B cell (primary cell): ENCODE data around the gene ANKRD31. TPM values are rescaled to one million over a fixed set of nuclear protein-coding genes. Genes with fewer than 3 reads are reported as not detected.
"Not testable (repeated sequence)": the region's sequence is repeated elsewhere in the genome, so short reads cannot be mapped to it uniquely, and the experiment has no call there.

Source experiments
- ATAC-seq: fragments of 200-7000 bp; cut with Tn5 transposase; one replicate; pipeline ENCODE4 v1.10.0; 2021; ENCODE audit warnings: low read depth, mild to moderate bottlenecking, moderate number of reproducible peaks, moderate library complexity
- CTCF ChIA-PET: fragments of 350-600 bp; sonication (Branson Sonifier 250); formaldehyde crosslinking; loops from one replicate; lab custom pipeline; 2021; ENCODE audit warnings: antibody characterized with exemption, inconsistent platforms; lab: Charles Lee
- POLR2A ChIA-PET: fragments of 350-600 bp; sonication (Branson Sonifier 250); formaldehyde crosslinking; loops from one replicate; lab custom pipeline; 2021; ENCODE audit warnings: antibody characterized with exemption; lab: Charles Lee
- DNase-seq: peaks from one replicate; pipeline ENCODE4 v3.0.0; 2013
- H2AFZ ChIP-seq: 2 replicates; pipeline ENCODE4 v1.6.1; 2012; ENCODE audit warnings: mild to moderate bottlenecking, low read depth, low read length; ENCODE audit not compliant: insufficient read depth, poor library complexity, severe bottlenecking
- H3K27ac ChIP-seq, 2 donors: 1 replicate in 1 of 2; 2 replicates in 1 of 2; pipeline ENCODE4 v1.5.1; 2012 to 2013; ENCODE audit warnings: low read length in 2 of 2, mild to moderate bottlenecking in 2 of 2, moderate library complexity in 1 of 2
- H3K27me3 ChIP-seq, 4 experiments: fragments of 200-600 bp in 1 of 4; sonication (generic) in 1 of 4; replicated peaks in 1 of 4; 1 replicate in 2 of 4; 2 replicates in 2 of 4; pipeline versions ENCODE4 v1.6.1 to v1.7.0; 2013 to 2016; ENCODE audit warnings: low read length in 3 of 4, mild to moderate bottlenecking in 2 of 4, mixed read lengths in 1 of 4, moderate library complexity in 1 of 4; ENCODE audit not compliant: insufficient read depth in 4 of 4, control insufficient read depth in 3 of 4; ENCODE audit errors: control extremely low read depth in 1 of 4
- H3K36me3 ChIP-seq, 2 experiments: replicated peaks in 1 of 2; 1 replicate in 1 of 2; 2 replicates in 1 of 2; pipeline versions ENCODE4 v1.6.1 to v1.7.1; 2013; ENCODE audit warnings: low read length in 1 of 2; ENCODE audit not compliant: insufficient read depth in 2 of 2, control insufficient read depth in 1 of 2; ENCODE audit errors: control extremely low read depth in 1 of 2, extremely low read depth in 1 of 2
- H3K4me1 ChIP-seq, 2 donors: fragments of 200-600 bp in 1 of 2; sonication (generic) in 1 of 2; 1 replicate in 1 of 2; 2 replicates in 1 of 2; pipeline versions ENCODE4 v1.5.1 to v1.6.1; 2013 to 2017; ENCODE audit warnings: low read length in 2 of 2; ENCODE audit not compliant: control insufficient read depth in 2 of 2, insufficient read depth in 2 of 2
- H3K4me2 ChIP-seq: replicated peaks from 2 replicates; pipeline ENCODE3; 2012; ENCODE audit warnings: mild to moderate bottlenecking, low read depth, low read length; ENCODE audit not compliant: poor library complexity, severe bottlenecking
- H3K4me3 ChIP-seq, 5 experiments: fragments of 200-600 bp in 1 of 5; sonication (generic) in 1 of 5; 1 replicate in 3 of 5; 2 replicates in 2 of 5; pipeline versions ENCODE4 v1.5.1 to v1.7.0; 2011 to 2016; ENCODE audit warnings: low read length in 4 of 5, mild to moderate bottlenecking in 4 of 5, low read depth in 2 of 5, control low read depth in 1 of 5, moderate library complexity in 1 of 5; ENCODE audit not compliant: insufficient read depth in 1 of 5; ENCODE audit errors: control extremely low read depth in 1 of 5, extremely low read depth in 1 of 5
- H3K79me2 ChIP-seq: fragments of 200-600 bp; sonication (generic); one replicate; pipeline ENCODE4 v1.6.0; 2016; ENCODE audit warnings: low read length; ENCODE audit not compliant: control insufficient read depth, insufficient read depth
- H3K9ac ChIP-seq: fragments of 200-600 bp; sonication (generic); 2 replicates; pipeline ENCODE4 v1.6.1; 2017; ENCODE audit warnings: mild to moderate bottlenecking, low read length, moderate library complexity
- H3K9me3 ChIP-seq, 3 donors: one replicate each; pipeline versions ENCODE4 v1.6.1 to v1.7.1; 2013; ENCODE audit warnings: low read length in 2 of 3; ENCODE audit not compliant: control insufficient read depth in 2 of 3, insufficient read depth in 1 of 3; ENCODE audit errors: control extremely low read depth in 1 of 3
- H4K20me1 ChIP-seq: 2 replicates; pipeline ENCODE4 v1.6.0; 2012; ENCODE audit warnings: mild to moderate bottlenecking, low read length; ENCODE audit not compliant: insufficient read depth, control insufficient read depth, poor library complexity, severe bottlenecking
- H3K27ac Mint-ChIP-seq: one replicate; pipeline ENCODE4 v1.8.0; 2021; ENCODE audit warnings: mixed read lengths
- H3K27me3 Mint-ChIP-seq: one replicate; pipeline ENCODE4 v1.8.0; 2021; ENCODE audit warnings: mixed read lengths
- H3K4me1 Mint-ChIP-seq: one replicate; pipeline ENCODE4 v1.8.0; 2021; ENCODE audit warnings: mixed read lengths
- H3K4me3 Mint-ChIP-seq: one replicate; pipeline ENCODE4 v1.8.0; 2021; ENCODE audit warnings: mixed read lengths
- H3K9me3 Mint-ChIP-seq: one replicate; pipeline ENCODE4 v1.8.0; 2022; ENCODE audit warnings: mixed read lengths; ENCODE audit not compliant: insufficient read depth
- EZH2 ChIP-seq: IDR thresholded peaks from 2 replicates; pipeline ENCODE4 v1.6.1; 2012; ENCODE audit warnings: borderline replicate concordance, low read depth, mild to moderate bottlenecking, moderate library complexity, low read length; ENCODE audit not compliant: insufficient read depth, poor library complexity, severe bottlenecking
- WGBS: methylation state at CpG from one replicate; pipeline ENCODE4 v1.1.5; 2013; ENCODE audit warnings: missing lambda C conversion rate; ENCODE audit not compliant: insufficient coverage; 5-methylcytosine and 5-hydroxymethylcytosine counted together
- intact Hi-C: fragments of 100-400 bp; cut with micrococcal nuclease; formaldehyde crosslinking; loops from one replicate; pipeline ENCODE4 v1.10.0; 2022
- polyA plus RNA-seq: library from polyadenylated mRNA; depleted of rRNA; stranded (reverse); fragments of >200 nt; gene quantifications from 2 replicates; pipeline ENCODE4 v1.2.3, GENCODE V29; 2012
- total RNA-seq, 2 donors: library from RNA; stranded (reverse); fragments of 120-200 nt in 1 of 2; gene quantifications; 1 replicate in 1 of 2; 2 replicates in 1 of 2; pipeline versions ENCODE4 v1.2.3 to v1.2.4, GENCODE V29; 2013 to 2022
- TF ChIP-seq, protein P1 (sequence below): fragments of 200-600 bp; IDR thresholded peaks from one replicate; pipeline ENCODE4 v1.8.0; 2022; ENCODE audit warnings: antibody characterized with exemption, mild to moderate bottlenecking

Gene ANKRD31
- total and polyA plus RNA-seq, 2 donors (not counting 1 experiment from before 2014, with no cell fraction given) = 0.06 to 0.10 TPM

DNA sequence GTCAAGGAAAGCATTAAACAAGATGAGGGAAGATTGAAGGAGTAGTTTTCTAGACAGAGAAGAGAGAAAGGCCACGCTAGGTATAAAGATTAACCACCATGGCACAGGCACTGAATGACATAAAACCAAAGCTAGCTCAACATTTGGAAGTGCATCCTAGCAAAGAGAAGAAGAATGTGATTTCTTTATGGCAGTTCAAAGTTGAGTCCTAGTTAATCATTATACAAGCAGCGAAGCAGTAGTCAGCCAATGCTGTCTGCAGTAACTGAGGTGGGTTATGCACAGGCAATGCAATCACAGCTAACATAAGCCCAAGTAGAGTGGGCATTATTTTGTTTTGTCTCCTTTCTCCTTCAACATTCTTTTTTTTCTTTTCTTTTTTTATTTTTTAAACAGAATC lies 24.0 kb upstream of the ANKRD31 start:
- Mint-ChIP-seq H3K4me3 (no peak overlapping the region), H3K27me3 (peaks cover 49% of the 10 kb centered on the region), H3K27ac (no peak overlapping the region), H3K9me3 (peaks cover 6% of the 10 kb centered on the region), H3K4me1 (no peaks in the 10 kb centered on the region)
- 83% methylated on average over 1 of the region's 2 CpGs for WGBS
- H3K79me2 ChIP-seq = no peaks in the 10 kb centered on the region
- TF ChIP-seq EZH2 = no peak
- TF ChIP-seq, protein P1, sequence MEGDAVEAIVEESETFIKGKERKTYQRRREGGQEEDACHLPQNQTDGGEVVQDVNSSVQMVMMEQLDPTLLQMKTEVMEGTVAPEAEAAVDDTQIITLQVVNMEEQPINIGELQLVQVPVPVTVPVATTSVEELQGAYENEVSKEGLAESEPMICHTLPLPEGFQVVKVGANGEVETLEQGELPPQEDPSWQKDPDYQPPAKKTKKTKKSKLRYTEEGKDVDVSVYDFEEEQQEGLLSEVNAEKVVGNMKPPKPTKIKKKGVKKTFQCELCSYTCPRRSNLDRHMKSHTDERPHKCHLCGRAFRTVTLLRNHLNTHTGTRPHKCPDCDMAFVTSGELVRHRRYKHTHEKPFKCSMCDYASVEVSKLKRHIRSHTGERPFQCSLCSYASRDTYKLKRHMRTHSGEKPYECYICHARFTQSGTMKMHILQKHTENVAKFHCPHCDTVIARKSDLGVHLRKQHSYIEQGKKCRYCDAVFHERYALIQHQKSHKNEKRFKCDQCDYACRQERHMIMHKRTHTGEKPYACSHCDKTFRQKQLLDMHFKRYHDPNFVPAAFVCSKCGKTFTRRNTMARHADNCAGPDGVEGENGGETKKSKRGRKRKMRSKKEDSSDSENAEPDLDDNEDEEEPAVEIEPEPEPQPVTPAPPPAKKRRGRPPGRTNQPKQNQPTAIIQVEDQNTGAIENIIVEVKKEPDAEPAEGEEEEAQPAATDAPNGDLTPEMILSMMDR = no peak
- POLR2A ChIA-PET = no interaction called here
- no peaks in the 10 kb centered on the region for H4K20me1 ChIP-seq
- peaks cover 0 to 5% (median 0%) of the 10 kb centered on the region in 4 experiments for H3K27me3 ChIP-seq
- H3K27ac ChIP-seq = no peak overlapping the region
- no peaks in the 10 kb centered on the region for H3K36me3 ChIP-seq
- peaks cover 0 to 2% (median under 1%) of the 10 kb centered on the region in 3 donors for H3K9me3 ChIP-seq
- DNase-seq = no peak
- no peak overlapping the region for H2AFZ ChIP-seq
- H3K4me1 ChIP-seq = no peaks in the 10 kb centered on the region
- intact Hi-C loops = no loop called here
- no peak for ATAC-seq
- CTCF ChIA-PET = interaction anchor here (0.6 kb wide), 1 partner anchor 24 kb away, joined by 3 read pairs; the partner anchor contains the start of gene ANKRD31
- no peak overlapping the region for H3K4me2 ChIP-seq
- no peak overlapping the region for H3K9ac ChIP-seq
- no peak overlapping the region for H3K4me3 ChIP-seq

DNA sequence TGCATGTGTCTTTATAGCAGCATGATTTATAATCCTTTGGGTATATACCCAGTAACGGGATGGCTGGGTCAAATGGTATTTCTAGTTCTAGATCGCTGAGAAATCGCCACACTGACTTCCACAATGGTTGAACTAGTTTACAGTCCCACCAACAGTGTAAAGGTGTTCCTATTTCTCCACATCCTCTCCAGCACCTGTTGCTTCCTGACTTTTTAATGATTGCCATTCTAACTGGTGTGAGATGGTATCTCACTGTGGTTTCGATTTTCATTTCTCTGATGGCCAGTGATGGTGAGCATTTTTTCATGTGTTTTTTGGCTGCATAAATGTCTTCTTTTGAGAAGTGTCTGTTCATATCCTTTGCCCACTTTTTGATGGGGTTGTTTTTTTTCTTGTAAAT lies 13.8 kb upstream of the ANKRD31 start:
- H3K27ac ChIP-seq, H3K4me1 Mint-ChIP-seq, H3K4me1 ChIP-seq, POLR2A ChIA-PET, H4K20me1 ChIP-seq, H3K4me2 ChIP-seq, CTCF ChIA-PET, H3K36me3 ChIP-seq, DNase-seq, H3K9me3 Mint-ChIP-seq, H3K27me3 ChIP-seq, ATAC-seq, intact Hi-C loops, H3K9me3 ChIP-seq, H3K9ac ChIP-seq, H3K4me3 ChIP-seq, H3K79me2 ChIP-seq, H3K27ac Mint-ChIP-seq, H2AFZ ChIP-seq, H3K4me3 Mint-ChIP-seq: not testable (repeated sequence)
- H3K27me3 Mint-ChIP-seq = peaks cover 33% of the 10 kb centered on the region
- WGBS = no CpG with 5 or more reads among the region's 4 CpGs
